Fibroblast of villous mesenchyme (primary cell): ENCODE results near the gene WDR64. TPM values are rescaled to one million over a fixed set of nuclear protein-coding genes. Genes with fewer than 3 reads are reported as not detected.
"Not testable (repeated sequence)": the region's sequence is repeated elsewhere in the genome, so short reads cannot be mapped to it uniquely, and the experiment has no call there.

ENCODE experiments used
- DNase-seq: peaks from one replicate; pipeline ENCODE4 v3.0.0-alpha.2; 2010; ENCODE audit warnings: low read depth
- H3K4me3 ChIP-seq: 2 replicates; pipeline ENCODE4 v1.5.1; 2011; ENCODE audit warnings: low read depth, mild to moderate bottlenecking, low read length
- total RNA-seq: library from RNA; depleted of rRNA; stranded (reverse); fragments of >200 nt; gene quantifications from 2 replicates; pipeline ENCODE4 v1.2.3, GENCODE V29; 2012
- TF ChIP-seq, protein P1 (sequence below): IDR thresholded peaks from 2 replicates; pipeline ENCODE4 v1.5.1; 2012; ENCODE audit warnings: low read depth, mild to moderate bottlenecking, low read length; ENCODE audit not compliant: insufficient read depth

Gene WDR64
- total RNA-seq, 1 donor: not detected

DNA sequence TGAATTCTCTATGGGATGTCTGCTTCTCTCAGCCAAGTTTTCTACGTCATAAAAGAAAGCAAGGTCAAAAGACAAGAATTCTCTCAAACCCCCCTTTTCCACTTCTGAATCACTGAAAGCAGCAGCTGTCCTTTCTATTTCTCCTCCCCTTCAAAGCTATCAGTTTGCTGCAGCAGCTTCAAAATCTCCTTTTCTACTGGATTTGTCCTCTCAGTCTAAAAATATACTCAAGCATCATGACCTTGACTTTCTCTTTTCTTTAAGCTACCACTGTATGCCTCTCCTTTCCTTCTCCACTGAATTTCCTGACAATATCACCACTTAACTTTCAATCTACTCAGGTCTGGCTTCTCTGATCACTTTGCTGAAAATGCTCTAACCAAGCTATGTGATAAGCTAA, 1.9 kb downstream of the WDR64 start:
- TF ChIP-seq, protein P1, sequence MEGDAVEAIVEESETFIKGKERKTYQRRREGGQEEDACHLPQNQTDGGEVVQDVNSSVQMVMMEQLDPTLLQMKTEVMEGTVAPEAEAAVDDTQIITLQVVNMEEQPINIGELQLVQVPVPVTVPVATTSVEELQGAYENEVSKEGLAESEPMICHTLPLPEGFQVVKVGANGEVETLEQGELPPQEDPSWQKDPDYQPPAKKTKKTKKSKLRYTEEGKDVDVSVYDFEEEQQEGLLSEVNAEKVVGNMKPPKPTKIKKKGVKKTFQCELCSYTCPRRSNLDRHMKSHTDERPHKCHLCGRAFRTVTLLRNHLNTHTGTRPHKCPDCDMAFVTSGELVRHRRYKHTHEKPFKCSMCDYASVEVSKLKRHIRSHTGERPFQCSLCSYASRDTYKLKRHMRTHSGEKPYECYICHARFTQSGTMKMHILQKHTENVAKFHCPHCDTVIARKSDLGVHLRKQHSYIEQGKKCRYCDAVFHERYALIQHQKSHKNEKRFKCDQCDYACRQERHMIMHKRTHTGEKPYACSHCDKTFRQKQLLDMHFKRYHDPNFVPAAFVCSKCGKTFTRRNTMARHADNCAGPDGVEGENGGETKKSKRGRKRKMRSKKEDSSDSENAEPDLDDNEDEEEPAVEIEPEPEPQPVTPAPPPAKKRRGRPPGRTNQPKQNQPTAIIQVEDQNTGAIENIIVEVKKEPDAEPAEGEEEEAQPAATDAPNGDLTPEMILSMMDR: no peak
- H3K4me3 ChIP-seq: no peak overlapping the region
- no peak for DNase-seq

DNA sequence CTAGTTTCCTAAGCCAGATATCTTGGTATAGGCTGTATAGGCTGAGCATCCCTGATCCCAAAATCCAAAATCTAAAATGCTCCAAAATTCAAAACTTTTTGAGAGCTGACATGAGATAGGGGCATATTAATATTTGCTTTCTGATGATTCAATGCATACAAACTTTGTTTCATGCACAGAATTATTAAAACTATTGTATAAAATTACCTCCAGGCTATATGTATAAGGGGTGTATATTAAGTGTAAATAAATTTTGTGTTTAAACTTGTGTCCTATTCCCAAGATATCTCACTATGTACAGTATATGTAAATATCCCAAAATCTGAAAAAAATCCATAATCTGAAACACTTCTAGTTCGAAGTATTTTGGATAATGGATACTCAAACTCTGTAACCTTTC, 2.6 kb downstream of the WDR64 start:
- H3K4me3 ChIP-seq: no peak overlapping the region
- TF ChIP-seq, protein P1: no peak
- no peak for DNase-seq

GRCh38 chr1:241658081-241658793, 6.2 kb downstream of the WDR64 start:
- H3K4me3 ChIP-seq: no peak overlapping the region
- peak; percentile 17 for DNase-seq
- TF ChIP-seq, protein P1: no peak

DNA sequence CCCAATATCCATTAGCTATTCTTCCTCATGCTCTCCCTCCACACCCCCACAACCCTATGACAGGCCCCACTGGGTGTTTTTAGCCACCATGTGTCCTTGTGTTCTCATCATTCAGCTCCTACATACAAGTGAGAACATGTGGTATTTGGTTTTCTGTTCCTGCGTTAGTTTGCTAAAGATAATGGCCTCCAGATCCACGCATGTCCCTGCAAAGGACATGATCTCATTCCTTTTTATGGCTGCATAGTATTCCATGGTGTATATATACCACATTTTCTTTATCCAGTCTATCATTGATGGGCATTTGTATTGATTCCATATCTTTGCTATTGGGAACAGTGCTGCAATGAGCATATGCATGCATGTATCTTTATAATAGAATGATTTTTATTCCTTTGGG, 6.9 kb downstream of the WDR64 start:
- not testable (repeated sequence) for H3K4me3 ChIP-seq

GRCh38 chr1:241660424-241660972, 8.4 kb downstream of the WDR64 start:
- TF ChIP-seq, protein P1: no peak
- DNase-seq: no peak
- H3K4me3 ChIP-seq: no peak overlapping the region

More for the DNA sequence above, 6.9 kb downstream of the WDR64 start:
- not testable (repeated sequence) for DNase-seq

DNA sequence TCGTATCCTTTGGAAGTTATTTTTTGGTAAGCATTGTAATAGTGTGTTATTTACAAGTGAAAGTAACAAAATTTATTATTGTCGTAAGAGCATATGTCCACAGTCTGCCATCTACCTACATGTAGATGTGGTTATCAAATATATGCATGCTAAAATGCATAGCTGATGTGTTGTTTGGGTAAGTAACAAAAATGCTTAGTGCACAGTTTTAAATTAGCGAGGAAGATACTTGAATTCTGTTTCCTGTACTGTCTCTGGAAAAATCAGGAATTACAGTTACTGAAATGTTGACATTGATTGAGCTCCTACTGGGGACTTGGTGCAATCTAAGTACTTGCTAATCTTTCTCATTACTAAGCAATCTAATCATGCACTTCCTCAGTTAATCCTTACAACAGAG, 14.3 kb downstream of the WDR64 start:
- no peak overlapping the region for H3K4me3 ChIP-seq
- TF ChIP-seq, protein P1: no peak
- no peak for DNase-seq

- H3K4me3 ChIP-seq: no peak overlapping the region
- DNase-seq: no peak
- TF ChIP-seq, protein P1: no peak
Observed at GRCh38 chr1:241672301-241672700, 20.2 kb downstream of the WDR64 start.
